NT2/D1 (cell line): Measurements from ENCODE around the gene PPP1R3G.

ENCODE experiments used
- SUZ12 ChIP-seq: IDR thresholded peaks from 2 replicates; pipeline ENCODE4 v1.6.1; 2011; ENCODE audit not compliant: insufficient read length, insufficient read depth; ENCODE audit errors: extremely low read depth
- YY1 ChIP-seq: IDR thresholded peaks from 2 replicates; pipeline ENCODE4 v1.6.1; 2011; ENCODE audit not compliant: insufficient read length, insufficient read depth
- ZNF274 ChIP-seq: IDR thresholded peaks from 2 replicates; pipeline ENCODE4 v1.6.1; 2011; ENCODE audit warnings: mild to moderate bottlenecking, low read depth, low read length

GRCh38 chr6:5068153-5068751, 16.9 kb upstream of the PPP1R3G start:
- TF ChIP-seq YY1 (no peak), ZNF274 (no peak), SUZ12 (no peak)
